ENCODE data around the gene THSD7A.

The THSD7A gene

GRCh38 chr7:11427686-11428273, 404.2 kb downstream of the THSD7A start:
- H3K27ac ChIP-seq (ENCODE audit: low read length) = no peak overlapping the region
- peak; percentile 16 for DNase-seq (ENCODE audit: low read depth, low spot score)
- no peaks in the 10 kb centered on the region for H3K9me3 ChIP-seq (ENCODE audit: control insufficient read depth, insufficient read depth, low read length)
- no peak overlapping the region for H3K4me3 ChIP-seq (ENCODE audit: low read length)
- no peaks in the 10 kb centered on the region for H3K36me3 ChIP-seq (ENCODE audit: control insufficient read depth, insufficient read depth, low read length)
- no CpG with 5 or more reads among the region's 1 CpG for WGBS (ENCODE audit: insufficient coverage, insufficient read length)
- H3K27me3 ChIP-seq (ENCODE audit: control insufficient read depth, insufficient read depth, low read length) = no peaks in the 10 kb centered on the region
- H3K4me1 ChIP-seq (ENCODE audit: control insufficient read depth, insufficient read depth, low read length) = no peaks in the 10 kb centered on the region

- no CpG with 5 or more reads among the region's 2 CpGs for WGBS (ENCODE audit: insufficient coverage, insufficient read length)
- H3K27ac ChIP-seq (ENCODE audit: low read length) = no peak overlapping the region
- H3K36me3 ChIP-seq (ENCODE audit: control insufficient read depth, insufficient read depth, low read length) = no peaks in the 10 kb centered on the region
- H3K4me3 ChIP-seq (ENCODE audit: low read length) = no peak overlapping the region
- DNase-seq (ENCODE audit: low read depth, low spot score) = no peak
- peaks cover 1% of the 10 kb centered on the region; the same call in 1 of the 2 replicates for H3K9me3 ChIP-seq (ENCODE audit: control insufficient read depth, insufficient read depth, low read length)
- no peaks in the 10 kb centered on the region for H3K27me3 ChIP-seq (ENCODE audit: control insufficient read depth, insufficient read depth, low read length)
- no peaks in the 10 kb centered on the region for H3K4me1 ChIP-seq (ENCODE audit: control insufficient read depth, insufficient read depth, low read length)
These were observed 408.0 kb downstream of the THSD7A start for GRCh38 chr7:11424006-11424405.

GRCh38 chr7:11420049-11420448, 411.9 kb downstream of the THSD7A start:
- H3K27ac ChIP-seq (ENCODE audit: low read length) = no peak overlapping the region
- no CpG with 5 or more reads among the region's 1 CpG for WGBS (ENCODE audit: insufficient coverage, insufficient read length)
- H3K27me3 ChIP-seq (ENCODE audit: control insufficient read depth, insufficient read depth, low read length) = no peaks in the 10 kb centered on the region
- H3K9me3 ChIP-seq (ENCODE audit: control insufficient read depth, insufficient read depth, low read length) = peaks cover 1% of the 10 kb centered on the region; the same call in 1 of the 2 replicates
- no peaks in the 10 kb centered on the region for H3K4me1 ChIP-seq (ENCODE audit: control insufficient read depth, insufficient read depth, low read length)
- no peak for DNase-seq (ENCODE audit: low read depth, low spot score)
- no peaks in the 10 kb centered on the region for H3K36me3 ChIP-seq (ENCODE audit: control insufficient read depth, insufficient read depth, low read length)
- no peak overlapping the region for H3K4me3 ChIP-seq (ENCODE audit: low read length)

- Histone ChIP-seq H3K36me3 (ENCODE audit: control insufficient read depth, insufficient read depth, low read length) (no peaks in the 10 kb centered on the region), H3K27me3 (ENCODE audit: control insufficient read depth, insufficient read depth, low read length) (no peaks in the 10 kb centered on the region), H3K9me3 (ENCODE audit: control insufficient read depth, insufficient read depth, low read length) (peaks cover 1% of the 10 kb centered on the region; the same call in 1 of the 2 replicates), H3K4me1 (ENCODE audit: control insufficient read depth, insufficient read depth, low read length) (no peaks in the 10 kb centered on the region), H3K27ac (ENCODE audit: low read length) (no peak overlapping the region), H3K4me3 (ENCODE audit: low read length) (no peak overlapping the region)
- no CpG with 5 or more reads among the region's 1 CpG for WGBS (ENCODE audit: insufficient coverage, insufficient read length)
- DNase-seq (ENCODE audit: low read depth, low spot score) = no peak
These were observed 415.1 kb downstream of the THSD7A start for GRCh38 chr7:11416641-11417458.

GRCh38 chr7:11415101-11415500, 416.9 kb downstream of the THSD7A start:
- no peak for DNase-seq (ENCODE audit: low read depth, low spot score)
- Histone ChIP-seq H3K36me3 (ENCODE audit: control insufficient read depth, insufficient read depth, low read length) (no peaks in the 10 kb centered on the region), H3K27ac (ENCODE audit: low read length) (no peak overlapping the region), H3K4me1 (ENCODE audit: control insufficient read depth, insufficient read depth, low read length) (no peaks in the 10 kb centered on the region), H3K9me3 (ENCODE audit: control insufficient read depth, insufficient read depth, low read length) (peaks cover under 1% of the 10 kb centered on the region; the same call in 1 of the 2 replicates), H3K27me3 (ENCODE audit: control insufficient read depth, insufficient read depth, low read length) (no peaks in the 10 kb centered on the region), H3K4me3 (ENCODE audit: low read length) (no peak overlapping the region)
- no CpG with 5 or more reads among the region's 4 CpGs for WGBS (ENCODE audit: insufficient coverage, insufficient read length)

GRCh38 chr7:11413901-11414300, 418.1 kb downstream of the THSD7A start:
- no peaks in the 10 kb centered on the region for H3K36me3 ChIP-seq (ENCODE audit: control insufficient read depth, insufficient read depth, low read length)
- no peaks in the 10 kb centered on the region for H3K27me3 ChIP-seq (ENCODE audit: control insufficient read depth, insufficient read depth, low read length)
- no peak overlapping the region for H3K4me3 ChIP-seq (ENCODE audit: low read length)
- H3K4me1 ChIP-seq (ENCODE audit: control insufficient read depth, insufficient read depth, low read length) = no peaks in the 10 kb centered on the region
- H3K9me3 ChIP-seq (ENCODE audit: control insufficient read depth, insufficient read depth, low read length) = no peaks in the 10 kb centered on the region
- no peak overlapping the region for H3K27ac ChIP-seq (ENCODE audit: low read length)
- DNase-seq (ENCODE audit: low read depth, low spot score) = no peak

- DNase-seq (ENCODE audit: low read depth, low spot score) = no peak
- H3K27ac ChIP-seq (ENCODE audit: low read length) = no peak overlapping the region
- H3K27me3 ChIP-seq (ENCODE audit: control insufficient read depth, insufficient read depth, low read length) = no peaks in the 10 kb centered on the region
- no peaks in the 10 kb centered on the region for H3K36me3 ChIP-seq (ENCODE audit: control insufficient read depth, insufficient read depth, low read length)
- no peaks in the 10 kb centered on the region for H3K4me1 ChIP-seq (ENCODE audit: control insufficient read depth, insufficient read depth, low read length)
- WGBS (ENCODE audit: insufficient coverage, insufficient read length) = no CpG with 5 or more reads among the region's 2 CpGs
- no peaks in the 10 kb centered on the region for H3K9me3 ChIP-seq (ENCODE audit: control insufficient read depth, insufficient read depth, low read length)
- H3K4me3 ChIP-seq (ENCODE audit: low read length) = no peak overlapping the region
These were observed 420.0 kb downstream of the THSD7A start for GRCh38 chr7:11412036-11412435.

- H3K27me3 ChIP-seq (ENCODE audit: control insufficient read depth, insufficient read depth, low read length) = no peaks in the 10 kb centered on the region
- no peak for DNase-seq (ENCODE audit: low read depth, low spot score)
- H3K4me1 ChIP-seq (ENCODE audit: control insufficient read depth, insufficient read depth, low read length) = no peaks in the 10 kb centered on the region
- no peaks in the 10 kb centered on the region for H3K9me3 ChIP-seq (ENCODE audit: control insufficient read depth, insufficient read depth, low read length)
- no peak overlapping the region for H3K4me3 ChIP-seq (ENCODE audit: low read length)
- H3K36me3 ChIP-seq (ENCODE audit: control insufficient read depth, insufficient read depth, low read length) = no peaks in the 10 kb centered on the region
- WGBS (ENCODE audit: insufficient coverage, insufficient read length) = 100% methylated on average over 2 of the region's 8 CpGs
- no peak overlapping the region for H3K27ac ChIP-seq (ENCODE audit: low read length)
These were observed 421.0 kb downstream of the THSD7A start for GRCh38 chr7:11410656-11411644.

GRCh38 chr7:11404355-11404754, 427.6 kb downstream of the THSD7A start:
- no peaks in the 10 kb centered on the region for H3K4me1 ChIP-seq (ENCODE audit: control insufficient read depth, insufficient read depth, low read length)
- DNase-seq (ENCODE audit: low read depth, low spot score) = no peak
- H3K36me3 ChIP-seq (ENCODE audit: control insufficient read depth, insufficient read depth, low read length) = no peaks in the 10 kb centered on the region
- no CpG with 5 or more reads among the region's 1 CpG for WGBS (ENCODE audit: insufficient coverage, insufficient read length)
- H3K27ac ChIP-seq (ENCODE audit: low read length) = no peak overlapping the region
- H3K27me3 ChIP-seq (ENCODE audit: control insufficient read depth, insufficient read depth, low read length) = no peaks in the 10 kb centered on the region
- H3K9me3 ChIP-seq (ENCODE audit: control insufficient read depth, insufficient read depth, low read length) = no peaks in the 10 kb centered on the region
- no peak overlapping the region for H3K4me3 ChIP-seq (ENCODE audit: low read length)

- no peak for DNase-seq (ENCODE audit: low read depth, low spot score)
- H3K27me3 ChIP-seq (ENCODE audit: control insufficient read depth, insufficient read depth, low read length) = no peaks in the 10 kb centered on the region
- H3K4me3 ChIP-seq (ENCODE audit: low read length) = no peak overlapping the region
- H3K27ac ChIP-seq (ENCODE audit: low read length) = no peak overlapping the region
- no peaks in the 10 kb centered on the region for H3K4me1 ChIP-seq (ENCODE audit: control insufficient read depth, insufficient read depth, low read length)
- no peaks in the 10 kb centered on the region for H3K9me3 ChIP-seq (ENCODE audit: control insufficient read depth, insufficient read depth, low read length)
- H3K36me3 ChIP-seq (ENCODE audit: control insufficient read depth, insufficient read depth, low read length) = no peaks in the 10 kb centered on the region
- WGBS (ENCODE audit: insufficient coverage, insufficient read length) = no CpG with 5 or more reads among the region's 1 CpG
These were observed 428.2 kb downstream of the THSD7A start for GRCh38 chr7:11403781-11404180.
